ENCODE results near the gene PTCH2.
"Not testable (repeated sequence)": the region's sequence is repeated elsewhere in the genome, so short reads cannot be mapped to it uniquely, and the experiment has no call there.

Gene PTCH2

DNA sequence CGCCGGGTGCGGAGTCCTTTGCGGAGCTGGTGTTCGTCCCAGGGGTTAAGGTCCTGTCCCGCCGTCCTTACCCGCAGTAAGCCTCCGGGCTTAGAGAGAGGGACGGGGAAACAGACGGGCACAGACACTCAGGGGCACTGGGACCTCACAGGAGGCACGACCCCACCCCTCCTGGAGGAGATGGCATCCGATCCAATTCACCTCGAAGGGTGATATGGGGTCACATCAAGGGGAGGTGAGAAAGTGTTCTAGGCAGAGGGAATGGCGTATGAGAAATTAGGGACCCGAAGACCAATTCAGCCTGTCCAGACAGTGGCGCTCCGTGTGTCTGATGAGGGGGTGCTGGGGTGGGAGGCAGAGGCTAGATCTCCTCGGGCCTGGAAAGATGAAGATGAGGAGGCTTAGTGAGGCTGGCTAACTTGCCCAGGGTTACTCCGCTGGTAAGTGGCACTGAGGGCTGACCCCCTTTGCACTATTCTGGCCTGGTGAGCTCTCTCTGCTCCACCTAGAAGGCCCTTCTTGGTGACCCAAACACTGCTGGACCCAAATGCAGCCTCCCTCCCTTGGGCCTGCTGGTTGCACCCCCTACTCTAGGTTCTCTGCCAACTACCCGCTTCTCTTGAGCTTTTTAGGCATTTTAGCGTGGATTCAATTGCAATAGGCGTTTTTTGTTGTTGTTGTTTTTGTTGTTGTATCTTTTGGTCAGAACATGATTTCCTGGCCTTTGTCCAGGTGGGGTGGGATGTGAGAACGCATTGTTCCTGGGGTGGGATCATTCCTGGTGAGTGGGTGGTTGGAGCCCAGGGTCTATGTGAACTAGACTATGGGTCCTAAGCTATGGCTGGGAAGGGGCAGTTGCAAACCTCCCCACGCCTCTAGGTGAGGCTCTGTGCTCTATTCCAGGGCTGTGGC is 22.5 kb downstream of the PTCH2 start:
- no peak for FAIRE-seq

DNA sequence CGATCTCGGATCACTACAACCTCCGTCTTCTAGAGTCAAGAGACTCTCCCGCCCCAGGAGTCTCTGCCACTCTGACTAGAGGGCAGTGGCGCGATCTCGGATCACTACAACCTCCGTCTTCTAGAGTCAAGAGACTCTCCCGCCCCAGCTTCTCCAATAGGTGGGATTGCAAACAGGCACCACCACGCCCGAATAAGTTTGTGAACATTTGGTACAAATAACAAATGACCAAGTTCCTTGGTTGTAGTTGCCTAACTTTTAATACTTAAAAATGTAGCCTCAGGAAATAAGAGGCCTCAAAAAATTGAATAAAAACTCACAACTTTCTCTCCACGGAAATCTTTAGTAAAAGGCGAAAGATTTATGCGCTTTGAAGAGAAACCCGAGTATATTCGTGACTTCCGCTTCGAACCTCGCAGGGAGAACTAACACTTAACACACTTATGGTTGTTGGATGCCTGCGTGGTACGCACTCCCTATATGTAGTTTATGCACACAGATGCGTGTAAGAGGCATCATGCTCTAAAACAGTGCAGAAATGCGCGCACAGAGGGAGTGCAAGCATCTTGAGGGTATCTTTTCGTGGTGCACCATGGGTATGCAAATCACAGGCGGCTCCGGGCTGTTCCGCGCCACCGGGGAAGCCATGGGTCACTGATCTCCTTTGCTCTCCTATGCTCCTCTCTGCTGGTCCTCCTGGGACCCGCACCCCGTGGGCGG is 23.3 kb downstream of the PTCH2 start:
- FAIRE-seq (peak; percentile 98), DNase-seq (ENCODE audit: extremely low spot score, insufficient read length, low read depth) (peak; percentile 78)

More for the DNA sequence above, 22.5 kb downstream of the PTCH2 start:
- no peak for DNase-seq (ENCODE audit: extremely low spot score, insufficient read length, low read depth)

DNA sequence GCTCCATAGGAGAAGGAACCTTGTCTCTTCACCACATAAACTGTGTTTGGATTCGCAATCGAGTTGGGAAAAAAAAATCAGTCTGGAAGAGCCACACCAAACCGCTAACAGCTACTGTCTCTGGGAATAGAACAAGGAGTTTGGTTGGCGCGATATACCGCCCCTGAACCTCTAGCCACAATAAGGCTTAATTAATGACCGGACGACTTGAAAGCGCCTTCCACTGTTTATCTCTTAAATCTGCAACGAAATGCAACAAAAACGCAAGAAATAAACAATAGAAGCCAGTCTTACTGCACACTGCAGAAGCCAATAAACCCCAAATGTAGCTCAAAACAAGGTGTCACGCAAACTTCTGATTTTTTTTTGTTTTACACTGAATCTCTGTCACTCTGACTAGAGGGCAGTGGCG is 23.9 kb downstream of the PTCH2 start:
- no peak for DNase-seq (ENCODE audit: extremely low spot score, insufficient read length, low read depth)
- no peak for FAIRE-seq

DNA sequence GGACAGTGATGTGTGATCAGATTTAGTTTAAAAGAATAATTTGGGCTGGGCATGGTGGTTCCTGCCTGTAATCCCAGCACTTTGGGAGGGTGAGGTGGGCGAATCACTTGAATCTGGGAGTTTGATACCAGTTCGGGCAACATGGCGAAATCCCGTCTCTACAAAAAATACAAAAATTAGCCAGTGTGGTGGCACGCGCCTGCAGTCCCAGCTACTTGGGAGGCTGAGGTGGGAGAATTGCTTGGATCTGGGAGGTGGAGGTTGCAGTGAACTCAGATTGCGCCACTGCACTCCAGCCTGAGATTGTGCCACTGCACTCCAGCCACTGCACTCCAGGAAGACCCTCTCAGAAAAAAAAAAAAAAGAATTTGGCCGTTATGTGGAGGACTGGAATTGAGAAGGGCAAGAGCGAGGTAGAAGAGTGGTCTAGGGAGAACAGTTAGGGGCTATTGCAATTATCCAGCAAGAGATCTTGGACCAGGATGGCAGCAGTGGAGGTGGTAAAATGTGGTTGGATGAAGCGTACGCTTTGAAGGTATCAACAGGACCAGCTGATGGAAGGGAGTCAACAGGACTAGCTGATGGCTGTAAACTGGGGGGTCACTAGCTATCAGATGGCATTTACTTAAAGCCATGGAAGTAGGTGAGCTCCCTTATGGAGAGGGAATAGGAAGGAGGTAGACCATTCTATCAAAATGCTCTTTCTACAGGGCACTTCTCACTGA is 25.1 kb downstream of the PTCH2 start:
- no peak for FAIRE-seq

DNA sequence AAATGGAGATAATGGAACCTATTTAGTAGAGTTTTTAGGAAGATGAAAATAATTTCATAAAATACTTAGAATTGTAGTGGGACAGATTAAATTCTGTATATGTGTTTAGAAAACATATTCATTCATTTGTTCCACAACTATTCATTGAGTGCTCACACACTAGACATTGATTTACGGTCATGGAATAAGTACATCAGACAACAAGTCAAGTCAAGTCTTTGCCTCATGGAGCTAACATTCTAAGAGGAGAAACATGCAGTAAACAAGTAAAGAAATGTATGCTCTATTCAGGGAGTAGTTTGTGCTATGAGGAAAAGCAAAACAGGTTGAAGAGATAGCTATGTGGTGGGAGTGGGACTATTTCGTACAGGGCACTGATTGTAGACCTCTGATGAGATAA is 25.7 kb downstream of the PTCH2 start:
- no peak for FAIRE-seq
- no peak for DNase-seq (ENCODE audit: extremely low spot score, insufficient read length, low read depth)

More for the DNA sequence above, 25.1 kb downstream of the PTCH2 start:
- no peak for DNase-seq (ENCODE audit: extremely low spot score, insufficient read length, low read depth)

DNA sequence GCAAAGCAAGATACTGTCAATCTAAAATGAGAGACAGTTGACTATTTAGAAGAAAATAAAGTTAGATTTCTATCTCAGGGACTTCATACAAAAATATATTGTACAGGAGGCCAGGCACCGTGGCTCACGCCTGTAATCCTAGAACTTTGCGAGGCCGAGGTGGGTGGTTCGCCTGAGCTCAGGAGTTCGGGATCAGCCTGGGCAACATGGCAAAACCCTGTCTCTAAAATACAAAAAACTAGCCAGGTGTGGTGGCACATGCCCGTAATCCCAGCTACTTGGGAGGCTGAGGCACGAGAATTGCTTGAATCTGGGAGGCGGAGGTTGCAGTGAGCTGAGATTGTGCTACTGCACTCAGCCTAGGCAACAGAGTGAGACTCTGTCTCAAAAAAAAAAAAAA is 27.1 kb downstream of the PTCH2 start:
- FAIRE-seq; DNase-seq (ENCODE audit: extremely low spot score, insufficient read length, low read depth): not testable (repeated sequence)

DNA sequence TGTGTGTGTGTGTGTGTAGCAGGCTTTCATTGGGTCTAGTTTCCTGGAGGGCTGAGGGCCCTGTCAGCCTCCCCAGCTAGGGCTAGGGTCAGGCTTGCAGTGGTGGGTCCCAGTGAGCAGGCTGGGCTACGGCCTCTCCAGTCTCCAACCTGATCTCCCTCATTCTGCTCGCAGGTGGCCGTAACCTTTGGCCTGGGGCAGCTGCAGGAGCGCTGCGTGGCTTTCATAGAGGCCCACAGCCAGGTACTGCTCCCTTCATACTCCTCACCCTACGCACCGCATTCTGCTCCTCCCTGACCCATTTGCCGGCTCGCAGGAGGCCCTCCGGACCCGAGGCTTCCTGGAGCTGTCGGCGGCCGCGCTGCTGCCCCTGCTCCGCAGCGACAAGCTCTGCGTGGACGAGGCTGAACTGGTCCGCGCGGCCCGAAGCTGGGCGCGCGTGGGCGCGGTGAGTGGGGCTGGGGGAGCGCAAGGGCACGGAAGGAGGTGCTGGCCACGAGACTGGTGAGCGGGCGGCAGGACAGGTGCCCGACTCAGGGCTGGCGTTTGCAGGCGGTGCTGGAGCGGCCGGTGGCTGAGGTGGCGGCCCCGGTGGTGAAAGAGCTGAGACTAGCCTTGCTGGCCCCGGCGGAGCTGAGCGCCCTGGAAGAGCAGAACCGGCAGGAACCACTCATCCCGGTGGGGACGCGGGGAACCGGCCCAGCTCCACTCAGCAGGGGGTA is 30.1 kb downstream of the PTCH2 start:
- FAIRE-seq (no peak), DNase-seq (ENCODE audit: extremely low spot score, insufficient read length, low read depth) (no peak)

DNA sequence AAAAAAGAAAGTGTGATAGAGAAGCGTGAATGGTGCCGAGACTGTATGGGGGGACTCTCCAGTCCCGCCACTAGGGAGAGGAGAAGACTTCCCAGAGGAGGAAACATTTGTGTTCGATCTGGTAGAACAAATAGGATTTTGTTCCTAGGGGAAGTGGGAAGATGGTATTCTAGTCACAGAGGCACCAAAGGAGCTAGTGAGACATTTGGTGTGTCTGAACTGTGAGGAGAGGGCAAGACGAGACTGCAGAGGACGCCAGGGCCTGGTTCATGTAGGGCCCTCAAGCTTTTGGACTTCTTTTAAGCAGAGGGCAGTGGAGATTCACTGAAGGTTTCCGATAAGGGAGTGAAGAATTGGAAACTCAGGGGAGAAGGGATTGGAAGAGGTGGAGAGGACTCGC is 31.8 kb downstream of the PTCH2 start:
- FAIRE-seq = no peak
- no peak for DNase-seq (ENCODE audit: extremely low spot score, insufficient read length, low read depth)

DNA sequence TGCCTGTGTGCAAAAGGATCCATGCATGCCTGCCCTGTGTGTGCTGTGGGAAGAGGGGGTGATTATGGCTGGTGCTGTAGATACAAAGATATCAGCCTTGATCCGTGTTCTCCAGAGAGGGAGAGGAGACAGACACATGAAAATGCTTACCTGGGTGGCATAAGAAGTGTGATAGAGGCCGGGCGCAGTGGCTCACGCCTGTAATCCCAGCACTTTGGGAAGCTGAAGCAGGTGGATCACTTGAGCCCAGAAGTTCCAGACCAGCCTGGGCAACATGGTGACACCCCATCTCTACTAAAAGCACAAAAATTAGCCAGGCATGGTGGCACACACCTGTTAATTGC is 32.3 kb downstream of the PTCH2 start:
- DNase-seq (ENCODE audit: extremely low spot score, insufficient read length, low read depth); FAIRE-seq: not testable (repeated sequence)

DNA sequence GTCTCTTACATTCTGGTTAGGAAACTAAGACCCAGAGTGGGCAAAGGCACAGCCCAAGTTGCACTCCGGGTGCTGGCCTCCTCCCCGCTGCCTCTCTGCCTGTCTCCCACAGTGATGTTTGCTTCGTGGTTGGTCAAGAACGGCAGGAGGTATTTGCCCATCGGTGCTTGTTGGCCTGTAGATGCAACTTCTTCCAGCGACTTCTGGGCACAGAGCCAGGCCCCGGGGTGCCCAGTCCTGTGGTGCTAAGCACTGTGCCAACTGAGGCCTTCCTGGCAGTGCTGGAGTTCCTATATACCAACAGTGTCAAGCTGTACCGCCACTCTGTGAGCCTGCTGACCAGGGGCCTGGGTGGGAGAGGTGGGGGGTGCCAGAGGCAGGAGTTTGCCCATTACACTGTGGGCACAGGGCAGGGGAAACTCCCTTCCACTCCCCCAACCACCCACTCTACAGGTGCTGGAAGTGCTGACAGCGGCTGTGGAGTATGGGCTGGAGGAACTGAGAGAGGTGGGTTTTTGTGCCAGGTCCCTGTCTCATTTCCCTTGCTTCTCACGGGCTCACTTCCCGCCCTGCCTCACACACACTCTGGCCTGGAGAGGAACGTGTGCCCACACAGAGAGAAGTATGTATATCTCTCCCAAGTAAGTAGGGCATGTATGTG is 32.8 kb downstream of the PTCH2 start:
- FAIRE-seq (peak; percentile 65), DNase-seq (ENCODE audit: extremely low spot score, insufficient read length, low read depth) (no peak)

DNA sequence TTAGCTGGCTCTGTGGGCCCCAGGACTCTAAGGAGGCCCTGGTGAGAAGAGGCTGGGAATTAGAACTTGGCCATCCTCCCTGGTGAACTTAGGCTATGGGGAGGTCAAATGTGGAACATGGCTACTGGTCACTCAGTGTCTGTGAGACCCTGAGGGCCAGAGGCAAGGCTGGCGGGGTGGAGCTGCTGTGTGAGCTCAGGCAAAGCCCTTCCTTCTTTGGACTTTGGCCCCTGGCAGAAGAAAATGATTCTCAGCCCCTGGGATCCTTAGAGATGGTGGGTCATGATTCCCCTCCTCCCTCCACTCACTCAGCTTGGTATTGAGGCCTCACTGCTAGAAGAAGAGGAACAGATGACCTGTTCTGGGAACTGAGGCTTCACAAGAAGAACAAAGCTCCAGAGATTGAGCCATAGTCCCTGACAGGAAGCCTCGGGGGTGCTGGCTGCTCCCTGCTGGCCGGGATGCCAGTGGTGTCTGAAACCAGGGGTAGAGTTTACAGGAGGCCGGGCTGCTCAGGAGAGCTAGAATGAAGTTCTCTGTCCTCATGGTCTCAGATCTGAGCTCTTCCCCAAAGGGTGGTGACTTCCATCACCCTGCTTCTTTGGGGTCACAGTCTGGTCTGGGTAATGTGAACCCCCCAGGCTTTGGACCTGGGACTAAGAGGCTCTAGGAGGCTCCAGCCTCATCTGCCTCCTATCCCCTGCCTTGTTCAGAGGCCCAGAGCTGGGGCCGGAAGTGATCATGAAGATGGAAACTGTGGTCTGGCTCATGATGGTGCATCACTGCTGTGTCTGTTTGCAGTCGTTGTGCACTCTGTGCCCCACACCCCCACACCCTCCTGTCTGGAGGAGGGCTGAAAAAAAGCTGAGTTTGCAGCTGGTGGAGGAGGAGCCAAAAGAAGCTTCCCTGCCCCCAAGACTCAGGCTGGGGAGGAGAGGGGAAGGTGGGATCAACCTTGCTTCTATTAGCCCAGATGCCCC is 33.8 kb downstream of the PTCH2 start:
- DNase-seq (ENCODE audit: extremely low spot score, insufficient read length, low read depth) = peak; percentile 64
- FAIRE-seq = peak; percentile 99

DNA sequence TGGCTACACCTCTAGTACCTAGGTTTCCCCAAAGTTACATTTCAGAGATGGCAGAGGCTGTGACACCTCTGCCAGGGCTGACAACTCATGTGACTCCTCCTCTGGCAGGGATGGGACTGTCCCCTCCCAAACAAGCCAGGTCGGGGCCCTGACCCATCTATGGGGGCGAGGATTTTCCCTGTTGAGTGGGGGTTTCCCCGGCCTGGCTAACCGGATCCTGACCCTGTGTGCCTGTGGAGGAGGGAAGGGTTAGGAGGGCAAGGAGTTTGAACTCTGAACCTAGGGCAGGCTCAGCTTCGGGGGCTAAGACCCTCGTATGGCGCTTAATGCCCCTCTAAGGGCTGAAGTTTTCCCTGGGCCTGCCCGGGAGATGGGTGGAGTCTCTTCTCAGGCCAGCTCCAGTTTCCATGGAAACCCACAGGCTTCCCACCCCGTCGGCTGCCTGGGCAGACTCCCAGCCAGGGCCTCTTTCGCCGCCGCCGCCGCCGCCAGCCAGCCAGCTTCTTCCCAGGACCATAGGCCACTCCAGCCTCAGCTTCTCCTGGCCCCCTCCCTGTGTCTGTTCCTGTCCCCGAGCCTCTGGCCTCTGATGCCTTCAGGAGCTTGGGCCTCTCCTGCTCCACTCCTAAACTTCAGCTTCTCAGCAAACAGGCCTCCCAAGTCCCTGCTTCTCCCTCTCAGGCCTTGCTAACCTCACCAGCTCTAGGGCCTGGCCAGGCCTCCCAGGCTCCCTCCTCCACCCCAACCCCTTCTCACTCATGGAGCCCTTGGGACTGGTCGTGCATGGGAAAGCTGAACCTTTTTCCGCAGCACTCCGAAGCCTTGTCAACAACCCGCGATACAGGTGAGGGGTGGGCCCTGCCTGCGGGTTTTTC is 34.8 kb downstream of the PTCH2 start, which contains the start of gene BTBD19:
BTBD19 (plus strand) TSS at position 461 of the 875 bp plus-strand sequence; CDS start at position 759, 298 bp downstream.
- no peak for DNase-seq (ENCODE audit: extremely low spot score, insufficient read length, low read depth)
- FAIRE-seq = no peak

DNA sequence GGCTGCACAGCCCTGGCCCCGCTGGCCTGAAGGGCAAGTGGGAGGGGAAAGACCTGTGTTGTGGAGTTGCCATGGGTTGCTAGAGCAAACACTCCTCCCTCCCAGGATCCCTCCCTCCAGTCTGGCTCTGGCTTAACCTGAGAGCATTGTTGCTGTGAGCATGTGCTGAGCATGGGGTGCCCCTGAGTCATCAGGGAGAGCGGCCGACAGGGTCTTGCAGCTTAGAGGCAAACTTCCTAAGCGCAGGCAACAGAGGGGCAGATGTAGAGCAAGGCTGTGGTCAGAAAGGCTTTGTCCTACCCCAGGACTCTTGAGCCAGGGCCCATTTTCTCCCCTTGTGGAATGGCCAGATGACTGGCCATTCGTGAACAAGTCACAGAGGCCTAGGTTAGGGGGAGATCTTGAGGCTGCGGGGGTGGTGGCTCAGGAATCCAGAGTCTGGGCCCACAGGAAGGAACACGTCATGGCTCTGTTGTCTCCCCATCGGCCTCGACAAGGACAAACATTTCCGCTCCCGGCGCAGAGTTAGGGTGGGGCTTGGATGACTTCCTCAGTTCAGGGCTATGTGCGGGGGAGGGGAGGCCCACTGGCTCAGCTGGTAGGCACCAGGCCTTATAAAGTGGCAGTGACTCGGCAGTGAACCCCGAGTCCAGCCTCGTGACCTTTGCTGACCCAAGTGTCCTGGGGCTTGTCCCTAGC is 35.5 kb downstream of the PTCH2 start:
- DNase-seq (ENCODE audit: extremely low spot score, insufficient read length, low read depth) (no peak), FAIRE-seq (peak; percentile 92)

DNA sequence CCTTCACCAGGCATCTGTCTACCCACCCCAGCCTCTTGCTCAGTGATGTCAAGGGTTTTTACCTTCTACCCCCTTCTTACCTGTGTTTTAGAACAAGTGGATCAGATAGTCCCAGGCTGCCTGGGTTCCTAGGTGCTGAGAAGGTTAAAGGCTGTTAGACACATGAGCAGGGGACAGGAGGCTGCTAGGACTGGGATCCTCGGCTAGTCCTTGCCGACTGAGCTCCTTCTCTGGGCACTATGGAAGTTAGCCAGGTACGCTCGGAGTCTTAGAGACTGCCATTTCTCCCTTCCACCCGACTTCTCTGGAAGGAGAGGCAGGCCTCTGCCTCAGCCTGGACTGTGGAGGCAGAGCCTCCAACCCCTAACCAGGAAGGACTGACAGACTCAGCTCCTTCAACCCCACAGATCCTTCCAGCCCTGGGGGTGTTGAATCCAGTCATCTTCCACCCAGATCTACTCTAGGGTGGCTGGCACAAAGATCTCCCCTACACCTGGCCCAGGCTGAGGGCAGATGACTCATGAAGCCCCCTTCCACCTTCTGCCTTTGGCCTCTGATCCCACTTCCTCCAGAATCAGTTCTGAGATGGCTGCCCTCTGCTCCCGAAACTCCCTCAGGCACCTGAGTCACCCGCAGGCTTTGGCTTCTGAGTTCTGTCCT is 36.2 kb downstream of the PTCH2 start, which contains the start of gene DYNLT4:
DYNLT4 (minus strand) TSS at position 648 of the 660 bp plus-strand sequence. CDS start 683 bp downstream, outside the sequence.
- no peak for DNase-seq (ENCODE audit: extremely low spot score, insufficient read length, low read depth)
- FAIRE-seq = no peak

DNA sequence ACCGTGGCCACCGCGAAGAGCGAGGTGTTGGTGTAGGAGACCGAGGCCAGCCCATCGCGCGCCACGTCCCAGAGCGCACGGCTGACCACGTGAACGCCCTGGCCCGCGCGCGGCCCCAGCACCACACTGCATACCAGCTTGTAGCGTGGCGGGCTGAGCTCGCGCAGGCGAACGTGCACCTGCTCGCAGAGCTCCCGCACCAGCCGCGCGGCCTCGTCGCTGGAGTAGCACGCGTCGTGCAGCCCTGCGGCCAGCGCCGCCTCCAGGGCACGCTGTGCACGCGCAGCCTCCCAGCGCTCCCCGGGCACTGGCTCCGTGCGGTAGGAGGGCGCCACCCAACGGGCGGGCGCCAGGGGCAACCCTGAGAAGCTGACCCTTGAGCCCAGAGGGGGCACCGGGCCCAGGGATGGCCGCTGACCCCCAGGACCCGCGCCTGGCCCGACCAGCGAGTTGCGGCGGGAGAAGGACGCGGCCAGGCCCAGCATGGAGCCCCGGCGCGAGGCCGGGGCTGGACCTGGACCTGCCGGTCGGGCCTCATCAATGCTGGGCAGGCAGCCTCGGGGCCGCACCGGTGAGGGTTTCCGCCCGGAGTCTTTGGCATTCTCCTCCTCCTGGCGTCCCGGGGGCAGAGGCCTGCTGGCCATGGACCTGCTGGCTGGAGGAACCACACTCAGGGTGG is 36.9 kb downstream of the PTCH2 start:
- FAIRE-seq (no peak), DNase-seq (ENCODE audit: extremely low spot score, insufficient read length, low read depth) (no peak)
